Keratinocyte (primary cell): ENCODE results near the gene MGLL.

Source experiments
- EZH2 ChIP-seq: IDR thresholded peaks from one replicate; pipeline ENCODE4 v1.6.1; 2012; ENCODE audit warnings: inconsistent platforms, mild to moderate bottlenecking, low read length, moderate library complexity
- TF ChIP-seq, protein P1 (sequence below), 3 experiments: IDR thresholded peaks in 1 of 3; conservative IDR thresholded peaks in 1 of 3; optimal IDR thresholded peaks in 1 of 3; 2 replicates in 2 of 3; 3 replicates in 1 of 3; pipeline versions ENCODE3 to v1.5.1; 2011; ENCODE audit warnings: low read length in 3 of 3, mild to moderate bottlenecking in 3 of 3, moderate library complexity in 2 of 3, control low read depth in 1 of 3, inconsistent platforms in 1 of 3; ENCODE audit not compliant: insufficient read depth in 2 of 3; ENCODE audit errors: extremely low read depth in 1 of 3

DNA sequence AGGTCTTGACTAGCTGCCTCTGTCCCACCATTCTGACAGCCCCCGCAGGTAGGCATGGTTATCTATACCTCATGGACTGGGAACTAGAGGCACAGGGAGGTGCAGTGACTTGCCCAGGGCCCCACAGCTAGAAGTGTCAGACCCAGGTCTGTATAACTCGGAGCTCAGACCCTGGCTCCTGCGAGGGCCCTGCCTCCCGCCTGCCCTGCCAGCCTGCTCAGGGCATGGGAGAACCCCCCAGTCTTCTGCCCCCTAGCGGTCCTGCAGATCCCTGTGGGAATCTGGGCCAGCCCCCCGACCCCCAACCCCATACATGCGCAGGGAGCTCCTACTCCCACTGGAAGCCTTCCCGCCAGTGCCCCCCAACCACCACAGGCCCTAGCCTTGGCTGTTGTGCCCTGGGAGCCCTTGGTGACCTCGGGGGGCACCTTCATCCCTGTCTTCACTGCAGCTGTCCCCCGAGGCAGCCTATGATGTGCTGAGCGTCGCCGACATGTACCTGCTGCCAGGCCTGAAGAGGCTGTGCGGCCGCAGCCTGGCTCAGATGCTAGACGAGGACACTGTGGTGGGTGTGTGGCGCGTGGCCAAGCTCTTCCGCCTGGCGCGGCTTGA, 142.7 kb downstream of the MGLL start:
- TF ChIP-seq, protein P1, sequence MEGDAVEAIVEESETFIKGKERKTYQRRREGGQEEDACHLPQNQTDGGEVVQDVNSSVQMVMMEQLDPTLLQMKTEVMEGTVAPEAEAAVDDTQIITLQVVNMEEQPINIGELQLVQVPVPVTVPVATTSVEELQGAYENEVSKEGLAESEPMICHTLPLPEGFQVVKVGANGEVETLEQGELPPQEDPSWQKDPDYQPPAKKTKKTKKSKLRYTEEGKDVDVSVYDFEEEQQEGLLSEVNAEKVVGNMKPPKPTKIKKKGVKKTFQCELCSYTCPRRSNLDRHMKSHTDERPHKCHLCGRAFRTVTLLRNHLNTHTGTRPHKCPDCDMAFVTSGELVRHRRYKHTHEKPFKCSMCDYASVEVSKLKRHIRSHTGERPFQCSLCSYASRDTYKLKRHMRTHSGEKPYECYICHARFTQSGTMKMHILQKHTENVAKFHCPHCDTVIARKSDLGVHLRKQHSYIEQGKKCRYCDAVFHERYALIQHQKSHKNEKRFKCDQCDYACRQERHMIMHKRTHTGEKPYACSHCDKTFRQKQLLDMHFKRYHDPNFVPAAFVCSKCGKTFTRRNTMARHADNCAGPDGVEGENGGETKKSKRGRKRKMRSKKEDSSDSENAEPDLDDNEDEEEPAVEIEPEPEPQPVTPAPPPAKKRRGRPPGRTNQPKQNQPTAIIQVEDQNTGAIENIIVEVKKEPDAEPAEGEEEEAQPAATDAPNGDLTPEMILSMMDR (optimal IDR thresholded peaks at IDR 0.05 in 1 of 3, IDR thresholded peaks at IDR 0.05 in 1 of 3, conservative IDR thresholded peaks at IDR 0.05 in 1 of 3; ENCODE audit: extremely low read depth in 1 of 3, insufficient read depth in 2 of 3, low read length in 3 of 3): no peak
- TF ChIP-seq EZH2: no peak
